Ureter (tissue), 1 donor: ENCODE results near the gene CLEC4M. TPM values are rescaled to one million over a fixed set of nuclear protein-coding genes. Genes with fewer than 3 reads are reported as not detected.
"Not testable (repeated sequence)": the region's sequence is repeated elsewhere in the genome, so short reads cannot be mapped to it uniquely, and the experiment has no call there.

Source experiments
- DNase-seq: peaks from one replicate; pipeline ENCODE4 v3.0.0-alpha.2; 2020; ENCODE audit warnings: low spot score
- total RNA-seq: library from RNA; stranded (reverse); gene quantifications from one replicate; pipeline ENCODE4 v1.2.4, GENCODE V29; 2023
- donor health status: DM: yes; HTN: yes; CAD: no.

CLEC4M gene
- total RNA-seq, 1 donor from 2014 or later, result not detected

GRCh38 chr19:7775761-7776160, 12.7 kb downstream of the CLEC4M start:
- DNase-seq, result no peak

- DNase-seq, result no peak
Observed at GRCh38 chr19:7778081-7778480, 15.0 kb downstream of the CLEC4M start.

- no peak for DNase-seq
Observed at GRCh38 chr19:7779631-7780486, 16.8 kb downstream of the CLEC4M start.

- DNase-seq, result no peak
Observed at GRCh38 chr19:7781157-7781556, 18.1 kb downstream of the CLEC4M start.

- no peak for DNase-seq
Observed at GRCh38 chr19:7783991-7784423, 21.0 kb downstream of the CLEC4M start.

- no peak for DNase-seq
Observed at GRCh38 chr19:7784856-7785255, 21.8 kb downstream of the CLEC4M start.

- DNase-seq, result no peak
Observed at GRCh38 chr19:7787141-7787540, 24.1 kb downstream of the CLEC4M start.

- no peak for DNase-seq
Observed at GRCh38 chr19:7787602-7788177, 24.6 kb downstream of the CLEC4M start.

- no peak for DNase-seq
Observed at GRCh38 chr19:7788178-7788932, 25.3 kb downstream of the CLEC4M start.

GRCh38 chr19:7788933-7789323, 25.9 kb downstream of the CLEC4M start:
- no peak for DNase-seq

- no peak for DNase-seq
Observed at GRCh38 chr19:7789447-7789846, 26.4 kb downstream of the CLEC4M start.

- no peak for DNase-seq
Observed at GRCh38 chr19:7790416-7790815, 27.4 kb downstream of the CLEC4M start.

- DNase-seq, result peak; percentile 58
Observed at GRCh38 chr19:7792281-7792680, 29.2 kb downstream of the CLEC4M start.

GRCh38 chr19:7792701-7793100, 29.7 kb downstream of the CLEC4M start:
- DNase-seq, result not testable (repeated sequence)

- DNase-seq, result no peak
Observed at GRCh38 chr19:7793493-7793892, 30.4 kb downstream of the CLEC4M start.

GRCh38 chr19:7795555-7796161, 32.6 kb downstream of the CLEC4M start:
- no peak for DNase-seq

- DNase-seq, result peak; percentile 82
Observed at GRCh38 chr19:7799640-7800355, 36.8 kb downstream of the CLEC4M start.

- DNase-seq, result no peak
Observed at GRCh38 chr19:7801020-7801570, 38.1 kb downstream of the CLEC4M start.

GRCh38 chr19:7806234-7806633, 43.2 kb downstream of the CLEC4M start:
- no peak for DNase-seq

GRCh38 chr19:7806876-7807275, 43.8 kb downstream of the CLEC4M start:
- DNase-seq, result no peak

GRCh38 chr19:7808108-7808507, 45.1 kb downstream of the CLEC4M start:
- DNase-seq, result no peak
